Bronchial epithelial cell (primary cell): ENCODE data around the gene ITGB4. TPM values are rescaled to one million over a fixed set of nuclear protein-coding genes. Genes with fewer than 3 reads are reported as not detected.
A peak's percentile ranks its signal among the peaks of the same experiment; 100 is the strongest.
"Not testable (repeated sequence)": the region's sequence is repeated elsewhere in the genome, so short reads cannot be mapped to it uniquely, and the experiment has no call there.

Experiments
- DNase-seq: peaks from one replicate; pipeline ENCODE4 v3.0.0-alpha.2; 2010; ENCODE audit warnings: low read depth
- FAIRE-seq: peaks from 2 replicates; lab custom pipeline; 2011; peaks lifted over from hg19 to GRCh38; lab: Jason Lieb, UNC
- H3K27me3 ChIP-seq: 2 replicates; pipeline ENCODE4 v1.5.1; 2011; ENCODE audit warnings: low read length; ENCODE audit not compliant: control insufficient read depth, insufficient read depth
- H3K36me3 ChIP-seq: 2 replicates; pipeline ENCODE4 v1.5.1; 2011; ENCODE audit warnings: low read length; ENCODE audit not compliant: control insufficient read depth, insufficient read depth
- H3K4me3 ChIP-seq: 2 replicates; pipeline ENCODE4 v1.5.1; 2011; ENCODE audit warnings: mild to moderate bottlenecking, low read depth, low read length, control low read depth
- CTCF ChIP-seq: IDR thresholded peaks from 2 replicates; pipeline ENCODE4 v1.5.1; 2011; ENCODE audit warnings: mild to moderate bottlenecking, moderate library complexity, low read length, control low read depth, inconsistent platforms; ENCODE audit not compliant: insufficient read depth, severe bottlenecking
- total RNA-seq: library from RNA; depleted of rRNA; stranded (reverse); fragments of >200 nt; gene quantifications from 2 replicates; pipeline ENCODE4 v1.2.1, GENCODE V29; 2014

ITGB4 gene
- total RNA-seq, 1 donor from 2014 or later, result 565 TPM

GRCh38 chr17:75773808-75774470 is 52.7 kb downstream of the ITGB4 start:
- FAIRE-seq (no peak), DNase-seq (no peak)
- no peaks in the 10 kb centered on the region for H3K27me3 ChIP-seq
- TF ChIP-seq CTCF, result no peak
- peaks cover 5% of the 10 kb centered on the region for H3K36me3 ChIP-seq
- H3K4me3 ChIP-seq, result no peak overlapping the region

- peaks cover 5% of the 10 kb centered on the region for H3K36me3 ChIP-seq
- no peak for FAIRE-seq
- DNase-seq, result no peak
- no peak overlapping the region for H3K4me3 ChIP-seq
- no peak for TF ChIP-seq CTCF
- H3K27me3 ChIP-seq, result no peaks in the 10 kb centered on the region
Measured at GRCh38 chr17:75774471-75774990, 53.3 kb downstream of the ITGB4 start.

DNA sequence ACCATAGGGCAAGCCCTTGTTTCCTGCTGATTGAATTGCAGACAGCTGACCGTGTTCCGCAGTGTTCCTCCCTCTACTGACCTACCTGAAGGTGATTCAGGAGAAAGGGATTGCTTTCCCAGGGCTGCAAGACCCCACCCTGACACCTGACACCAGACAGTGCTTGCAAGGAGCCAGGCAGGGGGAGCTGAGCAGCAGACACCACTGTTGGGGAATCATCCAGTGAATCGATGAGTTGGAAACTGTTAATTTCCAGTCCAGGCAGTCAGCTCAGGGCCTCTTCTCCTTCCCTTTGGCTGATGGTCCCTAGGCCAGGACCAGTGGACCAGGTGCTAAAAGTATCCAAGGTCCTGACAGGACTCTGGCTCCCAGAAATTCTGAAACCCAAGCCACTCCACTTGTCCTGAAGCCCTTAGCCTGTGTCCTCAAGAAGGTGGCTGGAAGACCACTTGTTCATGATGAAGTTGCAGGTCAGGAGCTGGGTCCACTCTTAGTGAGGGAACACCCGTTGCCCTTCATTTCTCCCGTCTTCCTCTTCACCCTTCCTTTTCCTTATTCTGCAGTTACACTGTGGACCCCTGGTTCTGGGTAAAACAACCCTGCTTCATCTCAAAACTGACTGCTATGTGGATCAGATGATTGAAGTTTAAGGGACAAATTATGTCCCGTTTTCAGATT is 53.9 kb downstream of the ITGB4 start:
- Histone ChIP-seq H3K27me3 (no peaks in the 10 kb centered on the region), H3K4me3 (no peak overlapping the region), H3K36me3 (peaks cover 5% of the 10 kb centered on the region)
- DNase-seq (peak; percentile 79), FAIRE-seq (no peak)
- TF ChIP-seq CTCF, result no peak

- DNase-seq (peak; percentile 41), FAIRE-seq (no peak)
- Histone ChIP-seq H3K27me3 (no peaks in the 10 kb centered on the region), H3K36me3 (peaks cover 5% of the 10 kb centered on the region), H3K4me3 (no peak overlapping the region)
- TF ChIP-seq CTCF, result no peak
Measured at GRCh38 chr17:75776386-75777295, 55.4 kb downstream of the ITGB4 start.

DNA sequence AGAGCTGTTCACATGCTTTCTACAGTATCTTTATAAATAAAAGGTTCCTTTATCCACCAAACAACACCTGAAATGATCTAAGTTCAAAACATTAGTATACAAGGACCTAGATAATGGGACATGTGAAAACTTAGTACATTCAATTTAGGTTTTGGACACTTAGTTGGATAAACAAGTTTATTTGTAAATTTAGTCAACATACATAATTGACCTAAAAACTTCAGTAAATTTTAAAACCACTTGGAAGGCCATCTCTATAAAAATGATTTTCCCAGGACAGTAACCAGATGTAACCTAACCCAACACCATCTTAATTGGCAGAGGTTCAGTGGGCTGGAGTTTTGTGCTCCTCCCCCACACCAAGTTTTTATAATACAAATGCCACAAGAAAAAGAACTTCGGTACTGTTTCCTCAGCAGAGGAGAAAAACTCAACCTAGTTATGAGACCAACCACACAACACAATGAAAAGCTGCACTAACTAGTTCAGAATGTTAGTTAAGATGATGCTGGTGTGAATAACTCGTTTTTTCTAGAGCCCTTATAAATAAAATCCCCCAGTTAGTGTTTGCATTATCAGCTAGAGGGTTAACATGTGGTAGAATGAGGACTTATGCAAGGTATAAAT is 56.1 kb downstream of the ITGB4 start:
- FAIRE-seq (no peak), DNase-seq (no peak)
- no peak for TF ChIP-seq CTCF
- Histone ChIP-seq H3K27me3 (no peaks in the 10 kb centered on the region), H3K36me3 (peaks cover 5% of the 10 kb centered on the region), H3K4me3 (peak overlapping the region; percentile 61)

DNA sequence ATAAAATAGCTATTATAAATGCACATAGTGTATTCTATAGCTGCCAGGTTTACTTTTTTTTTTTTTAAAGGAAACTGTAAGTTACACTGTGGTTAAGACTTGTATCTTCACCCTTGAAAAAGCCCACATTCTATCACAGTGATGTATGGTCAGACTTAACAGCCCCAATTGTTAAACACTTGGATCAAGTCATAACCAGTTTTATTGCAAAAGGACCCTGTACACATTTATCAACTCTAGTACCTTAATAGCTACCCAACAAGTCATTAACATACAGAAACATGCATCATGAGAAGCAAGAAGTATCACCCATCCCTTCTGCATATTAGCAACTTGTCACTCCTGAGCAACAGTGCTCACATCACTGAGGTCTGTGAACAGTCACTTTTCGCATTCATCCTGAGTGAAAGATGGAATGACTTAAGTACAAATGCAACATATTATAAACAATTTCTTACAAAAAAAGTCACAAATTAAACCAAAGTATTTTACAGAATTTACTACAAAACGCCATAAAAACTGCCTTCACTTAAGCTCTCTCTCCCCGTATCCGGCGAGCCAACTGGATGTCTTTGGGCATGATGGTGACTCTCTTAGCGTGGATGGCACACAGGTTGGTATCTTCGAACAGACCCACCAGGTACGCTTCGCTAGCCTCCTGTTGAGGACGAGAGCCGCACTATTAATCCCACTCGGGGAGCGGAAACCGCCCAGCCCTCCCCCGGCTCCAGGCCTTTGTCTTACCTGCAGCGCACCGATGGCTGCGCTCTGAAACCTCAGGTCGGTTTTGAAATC is 57.0 kb downstream of the ITGB4 start:
- not testable (repeated sequence) for H3K27me3 ChIP-seq, FAIRE-seq, H3K36me3 ChIP-seq, DNase-seq
- peak overlapping the region; percentile 61 for H3K4me3 ChIP-seq
